ENCODE results near the gene S100A14. TPM values are rescaled to one million over a fixed set of nuclear protein-coding genes. Genes with fewer than 3 reads are reported as not detected.

Gene S100A14
- total and polyA plus RNA-seq, 9 of the 15 experiments (the other 6 are each of a cell fraction or from before 2014, with no cell fraction given) = 0.10 to 0.64 (median 0.24) TPM; not detected in 3

DNA sequence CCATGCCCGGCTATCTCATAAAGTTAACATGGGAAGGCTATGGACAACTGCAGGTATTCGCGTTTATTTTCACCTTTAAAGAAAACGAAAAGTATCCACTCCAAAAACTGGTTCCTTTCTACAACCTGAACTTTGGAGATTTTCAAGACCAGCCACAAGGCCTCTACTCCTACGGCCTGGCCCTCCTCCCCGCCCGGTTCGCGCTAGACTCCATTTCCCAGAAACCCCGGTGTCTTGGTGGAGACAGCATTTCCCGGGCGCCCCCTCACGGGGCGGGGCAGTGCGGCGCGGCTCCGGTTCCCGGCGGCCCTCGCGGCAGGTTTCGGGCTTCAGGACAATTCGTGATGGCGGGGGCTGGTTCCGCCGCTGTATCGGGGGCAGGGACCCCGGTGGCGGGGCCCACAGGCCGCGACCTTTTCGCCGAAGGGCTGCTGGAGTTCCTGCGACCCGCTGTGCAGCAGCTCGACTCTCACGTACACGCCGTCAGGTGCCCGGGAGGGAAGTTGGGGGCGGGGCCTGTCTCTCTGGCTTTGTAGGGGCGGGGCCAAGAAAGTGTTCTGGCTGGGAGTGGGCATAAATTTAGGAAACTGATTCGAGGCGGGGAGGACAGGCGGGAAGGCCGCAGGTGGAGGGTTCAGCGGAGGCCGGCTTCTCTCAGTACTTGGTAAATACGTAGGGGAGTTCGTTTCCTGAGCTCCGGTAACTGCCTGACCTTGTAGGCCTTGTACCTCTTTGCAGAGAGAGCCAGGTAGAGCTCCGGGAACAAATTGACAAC, 42.5 kb upstream of the S100A14 start, which contains the start of gene SNAPIN (continued):
- TF ChIP-seq PHTF2 (CRISPR knock-in tag; IDR thresholded peaks at IDR 0.05) = no peak
- no peak for TF ChIP-seq BCOR (IDR thresholded peaks at IDR 0.05)
- TF ChIP-seq SAFB (IDR thresholded peaks at IDR 0.05; ENCODE audit: borderline replicate concordance, low read depth, low read length) = no peak
- TF ChIP-seq ZNF146 (CRISPR knock-in tag; IDR thresholded peaks at IDR 0.05; ENCODE audit: unreplicated experiment) = no peak
- no peak for TF ChIP-seq ZBED1 (IDR thresholded peaks at IDR 0.05)
- TF ChIP-seq ETV6 (IDR thresholded peaks at IDR 0.05; ENCODE audit: borderline replicate concordance in 1 of 2, low read depth in 2 of 2, low read length in 1 of 2) = 0 out of 4 replicates have a peak, but pooled peaks of 1 of the 2 experiments have one; percentile 16
- TF ChIP-seq ETV6 (CRISPR knock-in tag; IDR thresholded peaks at IDR 0.05; ENCODE audit: borderline replicate concordance) = no peak
- no peak for TF ChIP-seq ZNF253 (CRISPR knock-in tag; conservative IDR thresholded peaks at IDR 0.05)
- peak; percentile 66; the same call in 1 of the 2 replicates for TF ChIP-seq XRCC5 (IDR thresholded peaks at IDR 0.05; ENCODE audit: low read depth, low read length)
- no peak for TF ChIP-seq ZNF507 (tag; conservative IDR thresholded peaks at IDR 0.05)
- TF ChIP-seq DPF2 (IDR thresholded peaks at IDR 0.05) = 0 out of 2 replicates have a peak, but pooled peaks have one; percentile 14
- TF ChIP-seq RBBP5 (IDR thresholded peaks at IDR 0.05; ENCODE audit: borderline replicate concordance, insufficient read depth, low read length, poor library complexity, severe bottlenecking) = peak; percentile 99
- TF ChIP-seq, protein P1, sequence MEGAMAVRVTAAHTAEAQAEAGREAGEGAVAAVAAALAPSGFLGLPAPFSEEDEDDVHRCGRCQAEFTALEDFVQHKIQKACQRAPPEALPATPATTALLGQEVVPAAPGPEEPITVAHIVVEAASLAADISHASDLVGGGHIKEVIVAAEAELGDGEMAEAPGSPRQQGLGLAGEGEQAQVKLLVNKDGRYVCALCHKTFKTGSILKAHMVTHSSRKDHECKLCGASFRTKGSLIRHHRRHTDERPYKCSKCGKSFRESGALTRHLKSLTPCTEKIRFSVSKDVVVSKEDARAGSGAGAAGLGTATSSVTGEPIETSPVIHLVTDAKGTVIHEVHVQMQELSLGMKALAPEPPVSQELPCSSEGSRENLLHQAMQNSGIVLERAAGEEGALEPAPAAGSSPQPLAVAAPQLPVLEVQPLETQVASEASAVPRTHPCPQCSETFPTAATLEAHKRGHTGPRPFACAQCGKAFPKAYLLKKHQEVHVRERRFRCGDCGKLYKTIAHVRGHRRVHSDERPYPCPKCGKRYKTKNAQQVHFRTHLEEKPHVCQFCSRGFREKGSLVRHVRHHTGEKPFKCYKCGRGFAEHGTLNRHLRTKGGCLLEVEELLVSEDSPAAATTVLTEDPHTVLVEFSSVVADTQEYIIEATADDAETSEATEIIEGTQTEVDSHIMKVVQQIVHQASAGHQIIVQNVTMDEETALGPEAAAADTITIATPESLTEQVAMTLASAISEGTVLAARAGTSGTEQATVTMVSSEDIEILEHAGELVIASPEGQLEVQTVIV (CRISPR knock-in tag; IDR thresholded peaks at IDR 0.05; ENCODE audit: borderline replicate concordance) = no peak
- no peak for TF ChIP-seq GTF2A2 (tag; IDR thresholded peaks at IDR 0.05)
- no peak for TF ChIP-seq ZNF316 (IDR thresholded peaks at IDR 0.05)
- no peak for TF ChIP-seq ZZZ3 (IDR thresholded peaks at IDR 0.05)
- TF ChIP-seq SREBF2 (CRISPR knock-in tag; IDR thresholded peaks at IDR 0.05) = no peak
- TF ChIP-seq, protein P2, sequence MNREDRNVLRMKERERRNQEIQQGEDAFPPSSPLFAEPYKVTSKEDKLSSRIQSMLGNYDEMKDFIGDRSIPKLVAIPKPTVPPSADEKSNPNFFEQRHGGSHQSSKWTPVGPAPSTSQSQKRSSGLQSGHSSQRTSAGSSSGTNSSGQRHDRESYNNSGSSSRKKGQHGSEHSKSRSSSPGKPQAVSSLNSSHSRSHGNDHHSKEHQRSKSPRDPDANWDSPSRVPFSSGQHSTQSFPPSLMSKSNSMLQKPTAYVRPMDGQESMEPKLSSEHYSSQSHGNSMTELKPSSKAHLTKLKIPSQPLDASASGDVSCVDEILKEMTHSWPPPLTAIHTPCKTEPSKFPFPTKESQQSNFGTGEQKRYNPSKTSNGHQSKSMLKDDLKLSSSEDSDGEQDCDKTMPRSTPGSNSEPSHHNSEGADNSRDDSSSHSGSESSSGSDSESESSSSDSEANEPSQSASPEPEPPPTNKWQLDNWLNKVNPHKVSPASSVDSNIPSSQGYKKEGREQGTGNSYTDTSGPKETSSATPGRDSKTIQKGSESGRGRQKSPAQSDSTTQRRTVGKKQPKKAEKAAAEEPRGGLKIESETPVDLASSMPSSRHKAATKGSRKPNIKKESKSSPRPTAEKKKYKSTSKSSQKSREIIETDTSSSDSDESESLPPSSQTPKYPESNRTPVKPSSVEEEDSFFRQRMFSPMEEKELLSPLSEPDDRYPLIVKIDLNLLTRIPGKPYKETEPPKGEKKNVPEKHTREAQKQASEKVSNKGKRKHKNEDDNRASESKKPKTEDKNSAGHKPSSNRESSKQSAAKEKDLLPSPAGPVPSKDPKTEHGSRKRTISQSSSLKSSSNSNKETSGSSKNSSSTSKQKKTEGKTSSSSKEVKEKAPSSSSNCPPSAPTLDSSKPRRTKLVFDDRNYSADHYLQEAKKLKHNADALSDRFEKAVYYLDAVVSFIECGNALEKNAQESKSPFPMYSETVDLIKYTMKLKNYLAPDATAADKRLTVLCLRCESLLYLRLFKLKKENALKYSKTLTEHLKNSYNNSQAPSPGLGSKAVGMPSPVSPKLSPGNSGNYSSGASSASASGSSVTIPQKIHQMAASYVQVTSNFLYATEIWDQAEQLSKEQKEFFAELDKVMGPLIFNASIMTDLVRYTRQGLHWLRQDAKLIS (CRISPR knock-in tag; IDR thresholded peaks at IDR 0.05) = no peak
- TF ChIP-seq CTBP1 (IDR thresholded peaks at IDR 0.05; ENCODE audit: borderline replicate concordance) = 0 out of 2 replicates have a peak, but pooled peaks have one; percentile 15
- TF ChIP-seq, protein P3, sequence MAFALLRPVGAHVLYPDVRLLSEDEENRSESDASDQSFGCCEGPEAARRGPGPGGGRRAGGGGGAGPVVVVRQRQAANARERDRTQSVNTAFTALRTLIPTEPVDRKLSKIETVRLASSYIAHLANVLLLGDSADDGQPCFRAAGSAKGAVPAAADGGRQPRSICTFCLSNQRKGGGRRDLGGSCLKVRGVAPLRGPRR (CRISPR knock-in tag; IDR thresholded peaks at IDR 0.05) = no peak
- TF ChIP-seq ZNF23 (CRISPR knock-in tag; IDR thresholded peaks at IDR 0.05) = no peak
- TF ChIP-seq NONO (IDR thresholded peaks at IDR 0.05; ENCODE audit: low read depth in 2 of 2, low read length in 1 of 2) = no peak
- no peak for TF ChIP-seq EHMT2 (IDR thresholded peaks at IDR 0.05)
- TF ChIP-seq NFATC3 (IDR thresholded peaks at IDR 0.05) = 0 out of 2 replicates have a peak, but pooled peaks have one; percentile 40

Measured in K562 (cell line).